SU-DHL-6 (cell line): ENCODE data around the gene CLDN5.

Experiments used
- H2AFZ ChIP-seq: fragments of 200-600 bp; sonication (generic); 2 replicates; pipeline ENCODE4 v1.6.1; 2014; ENCODE audit warnings: low read depth, mild to moderate bottlenecking, moderate library complexity, mixed read lengths, antibody characterized with exemption, low read length; ENCODE audit not compliant: severe bottlenecking
- H3F3A ChIP-seq: fragments of 200-600 bp; shearing (Covaris generic); 2 replicates; pipeline ENCODE4 v1.6.0; 2016; ENCODE audit warnings: antibody characterized with exemption, mild to moderate bottlenecking; ENCODE audit not compliant: insufficient read depth
- H3K27ac ChIP-seq: fragments of 200-600 bp; sonication (generic); 2 replicates; pipeline ENCODE4 v1.5.1; 2016; ENCODE audit warnings: low read depth, mild to moderate bottlenecking, low read length, moderate library complexity, mixed read lengths
- H3K27me3 ChIP-seq: fragments of 200-600 bp; sonication (generic), shearing (Covaris generic); 2 replicates; pipeline ENCODE4 v1.6.0; 2014; ENCODE audit warnings: mild to moderate bottlenecking, low read length
- H3K36me3 ChIP-seq: fragments of 200-600 bp; sonication (generic); 2 replicates; pipeline ENCODE4 v1.6.1; 2014; ENCODE audit warnings: mild to moderate bottlenecking, low read length, mixed read lengths
- H3K4me2 ChIP-seq: fragments of 300-600, 200-600 bp; shearing (Covaris generic), sonication (generic); 2 replicates; pipeline ENCODE4 v1.6.0; 2014; ENCODE audit warnings: low read length, low read depth, mild to moderate bottlenecking; ENCODE audit not compliant: poor library complexity, severe bottlenecking
- H3K4me3 ChIP-seq: fragments of 200-600 bp; sonication (generic); 2 replicates; pipeline ENCODE4 v1.5.1; 2014; ENCODE audit warnings: antibody characterized with exemption, low read length, mild to moderate bottlenecking, mixed read lengths; ENCODE audit not compliant: insufficient read depth, poor library complexity, severe bottlenecking
- H3K79me2 ChIP-seq: fragments of 200-600 bp; sonication (generic); 2 replicates; pipeline ENCODE4 v1.6.1; 2014; ENCODE audit warnings: mild to moderate bottlenecking, low read length, moderate library complexity; ENCODE audit not compliant: insufficient read depth
- H3K9ac ChIP-seq: fragments of 200-600 bp; sonication (generic); 2 replicates; pipeline ENCODE4 v1.7.0; 2014; ENCODE audit warnings: mild to moderate bottlenecking, low read length
- H3K9me2 ChIP-seq: fragments of 200-600 bp; sonication (generic); replicated peaks from 2 replicates; pipeline ENCODE4 v1.6.1; 2014; ENCODE audit warnings: low read length; ENCODE audit not compliant: insufficient read depth
- H3K9me3 ChIP-seq: fragments of 200-600 bp; sonication (generic); 2 replicates; pipeline ENCODE4 v1.6.1; 2014; ENCODE audit warnings: low read length, mixed read lengths; ENCODE audit not compliant: insufficient read depth
- H4K20me1 ChIP-seq: fragments of 200-600 bp; sonication (generic); 2 replicates; pipeline ENCODE4 v1.6.1; 2014; ENCODE audit warnings: low read depth, mild to moderate bottlenecking, antibody characterized with exemption, low read length, moderate library complexity, mixed read lengths
- EZH2phosphoT487 ChIP-seq: fragments of 200-600 bp; sonication (generic), shearing (Covaris generic); conservative IDR thresholded peaks from 2 replicates; pipeline ENCODE4 v1.6.1; 2018; ENCODE audit warnings: mild to moderate bottlenecking, antibody characterized with exemption, low read length, moderate library complexity, mixed read lengths
- TF ChIP-seq, protein P1 (sequence below): fragments of 200-600 bp; sonication (generic); IDR thresholded peaks from one replicate; pipeline ENCODE4 v1.5.1; 2017; ENCODE audit warnings: antibody characterized with exemption, mild to moderate bottlenecking, low read length, moderate library complexity; ENCODE audit not compliant: insufficient read depth, poor library complexity, severe bottlenecking

The CLDN5 gene

DNA sequence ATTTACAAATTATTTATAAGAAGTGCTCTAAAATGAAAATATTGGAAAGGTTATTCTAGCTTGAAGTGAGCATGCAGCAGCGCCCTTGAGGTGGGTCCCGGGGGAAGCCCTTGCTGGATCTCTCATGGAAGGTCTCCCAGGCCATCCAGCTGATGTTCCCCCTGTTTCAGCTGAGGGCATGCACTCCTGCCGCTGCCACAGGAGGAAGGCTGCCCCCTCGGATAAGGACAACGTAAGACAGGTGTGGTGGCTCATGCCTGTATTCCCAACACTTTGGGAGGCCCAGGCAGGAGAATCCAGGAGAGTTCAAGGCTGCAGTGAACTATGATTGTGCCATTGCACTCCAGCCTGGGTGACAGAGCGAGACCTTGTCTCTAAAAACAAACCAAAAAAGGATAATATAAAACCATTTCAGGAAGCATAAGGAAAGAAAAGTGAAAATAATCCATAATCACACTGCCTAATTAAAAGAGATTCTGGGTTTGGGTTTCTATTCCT, 29.5 kb downstream of the CLDN5 start:
- Histone ChIP-seq H3K9me3 (no peaks in the 10 kb centered on the region), H2AFZ (no peak overlapping the region), H3K27me3 (no peaks in the 10 kb centered on the region), H3K4me3 (no peak overlapping the region), H3K9ac (no peak overlapping the region), H4K20me1 (no peaks in the 10 kb centered on the region), H3F3A (no peaks in the 10 kb centered on the region), H3K79me2 (no peaks in the 10 kb centered on the region), H3K4me2 (no peak overlapping the region), H3K27ac (no peak overlapping the region), H3K36me3 (no peaks in the 10 kb centered on the region), H3K9me2 (no peaks in the 10 kb centered on the region)
- TF ChIP-seq, protein P1, sequence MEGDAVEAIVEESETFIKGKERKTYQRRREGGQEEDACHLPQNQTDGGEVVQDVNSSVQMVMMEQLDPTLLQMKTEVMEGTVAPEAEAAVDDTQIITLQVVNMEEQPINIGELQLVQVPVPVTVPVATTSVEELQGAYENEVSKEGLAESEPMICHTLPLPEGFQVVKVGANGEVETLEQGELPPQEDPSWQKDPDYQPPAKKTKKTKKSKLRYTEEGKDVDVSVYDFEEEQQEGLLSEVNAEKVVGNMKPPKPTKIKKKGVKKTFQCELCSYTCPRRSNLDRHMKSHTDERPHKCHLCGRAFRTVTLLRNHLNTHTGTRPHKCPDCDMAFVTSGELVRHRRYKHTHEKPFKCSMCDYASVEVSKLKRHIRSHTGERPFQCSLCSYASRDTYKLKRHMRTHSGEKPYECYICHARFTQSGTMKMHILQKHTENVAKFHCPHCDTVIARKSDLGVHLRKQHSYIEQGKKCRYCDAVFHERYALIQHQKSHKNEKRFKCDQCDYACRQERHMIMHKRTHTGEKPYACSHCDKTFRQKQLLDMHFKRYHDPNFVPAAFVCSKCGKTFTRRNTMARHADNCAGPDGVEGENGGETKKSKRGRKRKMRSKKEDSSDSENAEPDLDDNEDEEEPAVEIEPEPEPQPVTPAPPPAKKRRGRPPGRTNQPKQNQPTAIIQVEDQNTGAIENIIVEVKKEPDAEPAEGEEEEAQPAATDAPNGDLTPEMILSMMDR = no peak
- no peak for TF ChIP-seq EZH2phosphoT487

- H3K9ac ChIP-seq = no peak overlapping the region
- no peak overlapping the region for H2AFZ ChIP-seq
- H3K9me2 ChIP-seq = no peaks in the 10 kb centered on the region
- no peaks in the 10 kb centered on the region for H3K27me3 ChIP-seq
- H3K79me2 ChIP-seq = no peaks in the 10 kb centered on the region
- H3K27ac ChIP-seq = no peak overlapping the region
- H3K36me3 ChIP-seq = no peaks in the 10 kb centered on the region
- H4K20me1 ChIP-seq = no peaks in the 10 kb centered on the region
- no peaks in the 10 kb centered on the region for H3K9me3 ChIP-seq
- no peak overlapping the region for H3K4me2 ChIP-seq
- TF ChIP-seq EZH2phosphoT487 = no peak
- TF ChIP-seq, protein P1 = no peak
- no peak overlapping the region for H3K4me3 ChIP-seq
- no peaks in the 10 kb centered on the region for H3F3A ChIP-seq
These were observed 30.1 kb downstream of the CLDN5 start for GRCh38 chr22:19494001-19494560.

GRCh38 chr22:19492504-19493174, 31.6 kb downstream of the CLDN5 start:
- no peaks in the 10 kb centered on the region for H3K36me3 ChIP-seq

More at GRCh38 chr22:19492504-19493174, 31.6 kb downstream of the CLDN5 start:
- Histone ChIP-seq H3K27me3 (no peaks in the 10 kb centered on the region), H3K27ac (no peak overlapping the region), H3K9ac (no peak overlapping the region), H3K79me2 (no peaks in the 10 kb centered on the region), H3K4me3 (no peak overlapping the region), H3K9me3 (no peaks in the 10 kb centered on the region), H3F3A (no peaks in the 10 kb centered on the region), H4K20me1 (no peaks in the 10 kb centered on the region), H3K9me2 (no peaks in the 10 kb centered on the region), H2AFZ (no peak overlapping the region), H3K4me2 (no peak overlapping the region)
- no peak for TF ChIP-seq EZH2phosphoT487
- TF ChIP-seq, protein P1 = no peak
